Activated CD8-positive, alpha-beta memory T cell treated with anti-CD3 and anti-CD28 coated beads, Interleukin-2, amount 10 ng/mL, durations not matched to agents 7 days and 5 days (primary cell): Measurements from ENCODE around the gene PDE6D. TPM values are rescaled to one million over a fixed set of nuclear protein-coding genes. Genes with fewer than 3 reads are reported as not detected.
"Not testable (repeated sequence)": the region's sequence is repeated elsewhere in the genome, so short reads cannot be mapped to it uniquely, and the experiment has no call there.

Experiments
- ATAC-seq: fragments of 150-1000 bp; cut with Tn5 transposase; one replicate; pipeline ENCODE4 v1.10.0; 2021; ENCODE audit warnings: moderate library complexity
- CTCF ChIA-PET: fragments of 350-600 bp; sonication (Branson Sonifier 250); formaldehyde crosslinking; loops from one replicate; lab custom pipeline; 2021; ENCODE audit warnings: antibody characterized with exemption; lab: Charles Lee
- DNase-seq: peaks from one replicate; pipeline ENCODE4 v3.0.0-alpha.2; 2020
- H3K27ac Mint-ChIP-seq: one replicate; pipeline ENCODE4 v1.8.0; 2021; ENCODE audit warnings: mild to moderate bottlenecking, mixed read lengths
- H3K27me3 Mint-ChIP-seq: one replicate; pipeline ENCODE4 v1.8.0; 2021; ENCODE audit warnings: mixed read lengths
- H3K36me3 Mint-ChIP-seq: one replicate; pipeline ENCODE4 v1.8.0; 2021; ENCODE audit warnings: mild to moderate bottlenecking, mixed read lengths
- H3K4me1 Mint-ChIP-seq: one replicate; pipeline ENCODE4 v1.8.0; 2021; ENCODE audit warnings: mixed read lengths
- H3K4me3 Mint-ChIP-seq: one replicate; pipeline ENCODE4 v1.8.0; 2021; ENCODE audit warnings: mild to moderate bottlenecking, moderate library complexity, mixed read lengths
- H3K9me3 Mint-ChIP-seq: one replicate; pipeline ENCODE4 v1.8.0; 2022; ENCODE audit warnings: low read depth, mixed read lengths
- total RNA-seq, 2 experiments: library from RNA; stranded (reverse); gene quantifications; one replicate each; pipeline ENCODE4 v1.2.3, GENCODE V29; 2021

Gene PDE6D
- total RNA-seq, 2 experiments from 2014 or later = 37.5 to 41.7 TPM

DNA sequence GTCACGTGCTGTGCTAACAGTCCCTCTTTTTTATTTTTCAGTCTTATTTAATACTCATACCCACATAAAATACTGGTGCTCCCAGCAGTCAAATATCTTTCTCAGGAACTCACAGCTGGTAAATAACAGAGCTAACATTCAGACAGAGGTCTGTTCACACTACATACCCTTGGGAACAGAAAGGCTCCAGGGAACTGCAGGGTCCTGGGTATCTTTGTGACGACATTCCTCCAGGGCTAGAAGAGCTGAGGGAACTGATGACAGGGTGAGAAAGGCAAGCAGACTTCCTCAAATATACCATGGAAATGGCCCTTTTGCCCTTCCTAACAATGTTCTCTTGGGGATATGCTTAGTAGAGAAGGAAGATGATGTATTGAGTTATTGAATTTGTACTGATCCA, 19.3 kb downstream of the PDE6D start:
- Mint-ChIP-seq H3K27ac (no peak overlapping the region), H3K4me1 (peaks cover 18% of the 10 kb centered on the region), H3K9me3 (no peaks in the 10 kb centered on the region), H3K4me3 (no peak overlapping the region), H3K27me3 (no peaks in the 10 kb centered on the region), H3K36me3 (peaks cover 1% of the 10 kb centered on the region)
- CTCF ChIA-PET = interaction anchor here (0.7 to 1.5 kb wide), 2 partner anchors 39 to 48 kb away, joined by 3 to 4 read pairs; no protein-coding TSS in a partner anchor
- DNase-seq = no peak
- no peak for ATAC-seq

DNA sequence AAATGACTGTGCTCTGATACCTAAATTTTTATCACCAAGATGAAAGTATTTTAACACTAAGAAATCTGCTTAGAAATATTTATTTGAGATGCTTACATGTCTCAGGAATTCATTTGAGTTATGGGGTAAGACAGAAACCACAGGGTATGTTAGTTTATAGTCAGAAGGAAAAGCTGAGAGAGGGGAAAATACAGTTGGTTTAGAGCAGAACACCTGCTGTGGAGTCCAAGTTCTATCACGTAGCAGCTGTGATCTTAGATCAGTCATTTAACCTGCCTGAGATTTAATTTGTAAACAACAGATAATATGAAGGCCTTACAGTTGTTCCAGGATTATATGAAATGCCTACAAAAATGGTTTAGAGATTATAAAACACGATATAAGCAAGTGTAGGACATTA, 29.0 kb downstream of the PDE6D start:
- Mint-ChIP-seq H3K9me3 (no peaks in the 10 kb centered on the region), H3K27me3 (no peaks in the 10 kb centered on the region), H3K4me3 (no peak overlapping the region), H3K36me3 (peaks cover 2% of the 10 kb centered on the region), H3K27ac (no peak overlapping the region), H3K4me1 (no peaks in the 10 kb centered on the region)
- ATAC-seq (no peak), DNase-seq (no peak)
- CTCF ChIA-PET = no interaction called here

DNA sequence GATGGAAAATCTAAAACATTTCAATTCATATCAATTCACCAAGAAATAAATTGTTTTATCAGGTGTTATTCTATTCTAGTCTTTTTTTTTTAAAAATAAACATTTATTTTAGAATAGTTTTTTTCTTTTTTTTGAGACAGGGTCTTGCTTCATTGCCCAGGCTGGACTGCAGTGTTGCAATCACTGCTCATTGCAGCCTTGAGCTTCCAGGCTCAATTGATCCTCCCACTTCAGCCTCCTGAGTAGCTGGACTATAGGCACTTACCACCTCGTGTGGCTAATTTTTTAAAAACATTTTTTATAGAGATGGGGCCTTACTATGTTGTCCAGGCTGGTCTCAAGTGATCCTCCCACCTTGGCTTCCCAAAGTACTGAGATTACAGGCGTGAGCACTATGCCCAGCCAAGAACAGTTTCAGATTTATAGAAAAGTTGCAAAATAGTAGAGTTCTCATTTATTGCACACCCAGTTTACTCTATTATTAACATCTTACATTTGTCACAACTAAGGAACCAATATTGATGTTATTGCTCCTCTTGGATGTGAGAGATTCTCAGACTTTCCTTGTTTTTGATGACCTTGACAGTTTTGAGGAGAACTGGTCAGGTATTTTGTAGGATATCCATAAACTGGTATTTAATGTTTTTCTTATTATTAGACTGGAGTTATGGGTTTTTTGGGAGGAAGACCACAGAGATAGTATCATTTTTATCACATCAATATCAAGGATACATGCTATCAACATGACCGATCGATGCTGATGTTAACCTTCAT, 29.9 kb downstream of the PDE6D start:
- no peaks in the 10 kb centered on the region for H3K9me3 Mint-ChIP-seq
- H3K36me3 Mint-ChIP-seq = peaks cover 2% of the 10 kb centered on the region
- no peak for DNase-seq
- H3K4me3 Mint-ChIP-seq = no peak overlapping the region
- ATAC-seq = no peak
- no peak overlapping the region for H3K27ac Mint-ChIP-seq
- H3K27me3 Mint-ChIP-seq = no peaks in the 10 kb centered on the region
- H3K4me1 Mint-ChIP-seq = no peaks in the 10 kb centered on the region
- CTCF ChIA-PET = interaction anchor here (0.6 kb wide), 1 partner anchor 16 kb away, joined by 4 read pairs; no protein-coding TSS in a partner anchor

DNA sequence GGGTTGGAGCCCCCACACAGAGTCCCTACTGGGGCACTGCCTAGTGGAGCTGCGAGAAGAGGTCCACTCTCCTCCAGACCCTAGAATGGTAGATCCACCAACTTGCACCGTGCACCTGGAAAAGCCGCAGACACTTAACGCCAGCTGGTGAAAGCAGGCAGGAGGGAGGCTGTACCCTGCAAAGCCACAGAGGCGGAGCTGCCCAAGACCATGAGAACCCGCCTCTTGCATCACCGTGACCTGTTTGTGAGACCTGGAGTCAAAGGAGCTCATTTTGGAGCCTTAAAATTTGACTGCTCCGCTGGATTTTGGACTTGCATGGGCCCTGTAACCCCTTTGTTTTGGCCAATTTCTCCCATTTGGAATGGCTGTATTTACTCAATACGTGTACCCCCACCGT, 32.1 kb downstream of the PDE6D start:
- not testable (repeated sequence) for H3K9me3 Mint-ChIP-seq, DNase-seq, H3K4me1 Mint-ChIP-seq, H3K27ac Mint-ChIP-seq, H3K4me3 Mint-ChIP-seq, ATAC-seq, H3K27me3 Mint-ChIP-seq, H3K36me3 Mint-ChIP-seq
- CTCF ChIA-PET = interaction anchor here (0.7 kb wide), 2 partner anchors 562 to 676 kb away, joined by 4 read pairs; no protein-coding TSS in a partner anchor

DNA sequence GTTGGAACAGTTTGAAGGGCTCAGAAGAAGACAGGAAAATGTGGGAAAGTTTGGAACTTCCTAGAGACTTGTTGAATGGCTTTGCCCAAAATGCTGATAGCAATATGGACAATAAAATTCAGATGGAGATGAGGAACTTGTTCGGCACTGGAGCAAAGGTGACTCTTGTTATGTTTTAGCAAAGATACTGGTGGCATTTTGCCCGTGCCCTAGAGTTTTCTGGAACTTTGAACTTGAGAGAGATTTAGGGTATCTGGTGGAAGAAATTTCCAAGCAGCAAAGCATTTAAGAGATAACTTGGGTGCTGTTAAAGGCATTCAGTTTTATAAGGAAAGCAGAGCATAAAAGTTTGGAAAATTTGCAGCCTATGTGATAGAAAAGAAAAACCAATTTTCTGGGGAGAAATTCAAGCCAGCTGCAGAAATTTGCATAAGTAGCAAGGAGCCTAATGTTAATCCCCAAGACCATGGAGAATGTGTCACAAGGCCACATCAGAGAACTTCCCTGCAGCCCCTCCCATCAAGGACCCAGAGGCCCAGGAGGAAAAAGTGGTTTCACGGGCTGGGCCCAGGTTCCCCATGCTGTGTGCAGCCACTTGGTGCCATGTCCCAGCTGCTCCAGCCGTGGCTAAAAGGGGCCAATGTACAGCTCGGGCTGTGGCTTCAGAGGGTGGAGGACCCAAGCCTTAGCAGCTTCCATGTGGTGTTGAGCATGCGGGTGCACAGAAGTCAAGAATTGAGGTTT, 32.8 kb downstream of the PDE6D start:
- H3K9me3 Mint-ChIP-seq, ATAC-seq, H3K4me1 Mint-ChIP-seq, H3K4me3 Mint-ChIP-seq, H3K27ac Mint-ChIP-seq, H3K36me3 Mint-ChIP-seq, H3K27me3 Mint-ChIP-seq, DNase-seq, CTCF ChIA-PET: not testable (repeated sequence)

DNA sequence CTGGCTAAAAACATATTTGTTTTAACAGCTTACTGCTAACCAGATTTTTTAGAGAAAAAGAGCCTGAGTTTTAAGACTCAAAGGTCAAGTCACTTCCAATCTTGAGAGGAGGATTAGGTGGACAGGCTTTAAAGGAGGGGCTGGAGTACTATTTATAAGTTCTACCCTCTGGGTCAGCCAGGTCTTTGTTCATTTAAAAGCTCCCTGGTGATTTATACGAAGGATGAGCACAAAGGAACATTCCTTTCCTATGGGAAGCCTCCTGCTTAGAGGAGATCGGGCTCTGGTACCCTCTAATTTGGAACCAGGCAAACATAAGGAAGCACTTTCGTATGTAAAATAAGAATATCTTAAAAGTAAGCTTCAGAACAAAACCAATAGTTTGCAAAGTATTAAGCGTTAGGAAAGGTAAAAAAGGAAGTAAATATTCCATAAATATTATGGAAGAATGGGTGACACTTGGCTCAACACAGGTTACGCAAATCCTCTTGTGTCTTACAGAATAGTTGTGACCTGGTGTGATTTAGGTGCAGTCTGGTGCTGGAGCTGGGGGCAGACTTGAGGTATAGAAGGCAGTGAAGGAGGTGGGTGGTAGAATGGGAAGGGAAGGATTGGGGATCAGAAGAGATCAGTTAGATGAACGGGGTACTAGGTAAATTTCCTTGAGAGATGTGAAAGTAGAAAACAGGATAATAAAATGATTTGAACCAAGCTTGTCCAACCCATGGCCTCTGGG, 35.6 kb downstream of the PDE6D start:
- Mint-ChIP-seq H3K9me3 (no peaks in the 10 kb centered on the region), H3K4me3 (no peak overlapping the region), H3K36me3 (peaks cover 2% of the 10 kb centered on the region), H3K27ac (no peak overlapping the region), H3K4me1 (no peaks in the 10 kb centered on the region), H3K27me3 (no peaks in the 10 kb centered on the region)
- CTCF ChIA-PET = interaction anchor here (1.2 kb wide), 2 partner anchors 28 to 70 kb away, joined by 3 read pairs; no protein-coding TSS in a partner anchor
- DNase-seq = no peak
- no peak for ATAC-seq

DNA sequence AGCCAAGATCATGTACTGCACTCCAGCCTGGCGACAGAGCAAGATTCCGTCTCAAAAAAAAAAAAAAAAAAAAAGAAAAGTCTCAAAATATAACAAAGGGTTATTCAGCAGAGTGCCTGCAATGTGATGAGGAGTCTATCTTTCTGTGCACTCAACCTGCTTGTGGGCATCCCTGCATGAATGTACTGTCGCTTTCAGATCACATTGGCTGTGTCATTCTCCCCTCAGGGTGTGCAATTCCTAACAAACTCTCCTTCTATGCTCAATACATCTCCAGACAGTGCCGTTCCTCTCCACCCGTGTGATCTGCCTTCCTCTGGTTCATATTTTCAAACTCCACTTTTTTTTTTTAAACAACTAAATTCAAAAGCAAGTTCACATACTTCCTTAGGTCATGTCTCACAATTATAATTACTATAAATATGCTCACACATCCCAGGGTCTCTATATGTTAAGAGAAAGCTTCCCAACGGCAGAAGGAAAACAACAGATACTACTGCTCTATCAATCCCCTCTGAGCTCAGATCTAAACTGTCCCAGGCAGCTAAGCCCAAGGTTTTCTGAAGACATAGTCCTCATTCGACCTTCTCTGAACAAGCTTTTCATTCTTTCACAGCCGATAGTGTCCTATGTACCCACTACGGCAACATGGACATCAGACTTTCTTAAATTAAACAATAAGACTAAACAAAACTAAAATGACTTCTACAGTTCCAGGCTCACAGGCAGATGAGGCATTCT, 37.5 kb downstream of the PDE6D start:
- DNase-seq (no peak), ATAC-seq (no peak)
- H3K27me3 Mint-ChIP-seq = no peaks in the 10 kb centered on the region
- H3K27ac Mint-ChIP-seq = no peak overlapping the region
- H3K9me3 Mint-ChIP-seq = no peaks in the 10 kb centered on the region
- H3K36me3 Mint-ChIP-seq = peaks cover 2% of the 10 kb centered on the region
- CTCF ChIA-PET = interaction anchor here (0.7 kb wide), 1 partner anchor 524 kb away, joined by 3 read pairs; no protein-coding TSS in a partner anchor
- no peak overlapping the region for H3K4me3 Mint-ChIP-seq
- no peaks in the 10 kb centered on the region for H3K4me1 Mint-ChIP-seq

DNA sequence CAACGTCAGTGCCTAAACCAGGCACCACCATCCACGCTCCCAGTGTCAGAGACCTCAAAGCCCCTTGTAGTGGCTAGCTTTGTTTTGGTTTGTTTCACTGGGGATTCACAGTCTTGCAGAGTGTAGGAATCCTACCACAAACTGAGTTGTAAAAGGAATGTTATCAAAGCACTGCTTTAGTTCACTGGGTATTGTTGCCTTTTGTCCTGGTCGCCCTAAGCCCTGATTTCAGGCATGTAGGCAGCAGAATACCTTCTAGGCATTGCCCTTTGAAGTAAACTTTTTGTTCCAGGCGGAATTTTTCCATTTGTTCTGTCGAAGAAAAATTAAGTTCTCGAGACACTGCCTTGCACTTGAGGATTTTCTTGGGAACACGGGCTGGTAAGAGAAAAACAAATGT, 43.3 kb downstream of the PDE6D start:
- Mint-ChIP-seq H3K4me3 (no peak overlapping the region), H3K27me3 (no peaks in the 10 kb centered on the region), H3K9me3 (no peaks in the 10 kb centered on the region), H3K4me1 (no peaks in the 10 kb centered on the region), H3K27ac (no peak overlapping the region), H3K36me3 (peaks cover 9% of the 10 kb centered on the region)
- DNase-seq (no peak), ATAC-seq (no peak)
- CTCF ChIA-PET = interaction anchor here (1.1 kb wide), 1 partner anchor 23 kb away, joined by 6 read pairs; no protein-coding TSS in a partner anchor

DNA sequence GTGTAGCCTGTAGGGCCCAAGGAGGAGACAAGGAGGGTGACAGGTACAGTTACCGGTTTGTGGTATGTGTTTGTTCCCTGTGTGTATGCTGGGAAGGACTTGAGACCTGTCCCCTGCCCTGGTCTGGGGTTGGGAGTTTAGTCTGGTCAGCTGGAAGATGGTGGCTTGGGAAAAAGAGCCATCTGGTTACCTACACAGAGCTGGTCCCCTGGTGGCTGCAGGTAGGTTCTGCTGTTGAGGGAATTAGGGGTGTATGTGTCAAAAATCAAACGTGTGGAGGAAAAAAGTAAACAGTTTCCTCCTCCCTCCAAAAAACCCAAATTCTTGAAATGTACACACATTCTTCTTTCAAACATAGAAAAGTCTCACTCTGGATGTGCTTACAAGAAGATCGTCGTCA, 48.5 kb downstream of the PDE6D start:
- ATAC-seq (no peak), DNase-seq (no peak)
- no peaks in the 10 kb centered on the region for H3K4me1 Mint-ChIP-seq
- H3K36me3 Mint-ChIP-seq = peaks cover 3% of the 10 kb centered on the region
- no peak overlapping the region for H3K4me3 Mint-ChIP-seq
- no peaks in the 10 kb centered on the region for H3K9me3 Mint-ChIP-seq
- no peak overlapping the region for H3K27ac Mint-ChIP-seq
- CTCF ChIA-PET = no interaction called here
- H3K27me3 Mint-ChIP-seq = no peaks in the 10 kb centered on the region

DNA sequence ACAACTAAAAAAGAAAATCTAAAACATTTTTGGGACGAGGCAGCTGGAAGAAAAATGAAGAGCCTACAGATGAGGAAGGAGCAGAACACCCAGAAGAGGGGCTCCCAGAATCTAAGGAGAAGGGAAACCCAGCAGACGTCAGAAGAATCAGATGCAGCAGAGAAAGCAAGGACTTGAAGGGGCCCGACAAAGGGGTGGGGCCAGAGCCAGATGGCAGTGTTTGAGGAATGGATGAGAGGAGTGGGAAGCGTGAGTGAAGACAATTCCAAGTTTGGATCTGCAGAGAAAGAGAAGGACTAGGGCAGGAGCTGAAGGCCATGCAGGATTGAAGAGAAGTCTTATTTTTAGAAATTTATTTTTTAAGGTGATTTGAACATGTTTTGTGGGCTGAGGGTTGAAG, 53.5 kb downstream of the PDE6D start:
- Mint-ChIP-seq H3K4me1 (no peaks in the 10 kb centered on the region), H3K27me3 (no peaks in the 10 kb centered on the region), H3K36me3 (no peaks in the 10 kb centered on the region), H3K9me3 (no peaks in the 10 kb centered on the region), H3K4me3 (no peak overlapping the region), H3K27ac (no peak overlapping the region)
- no peak for DNase-seq
- no peak for ATAC-seq
- CTCF ChIA-PET = interaction anchor here (0.7 to 3.1 kb wide), 2 partner anchors 11 to 13 kb away, joined by 3 to 12 read pairs; no protein-coding TSS in a partner anchor

DNA sequence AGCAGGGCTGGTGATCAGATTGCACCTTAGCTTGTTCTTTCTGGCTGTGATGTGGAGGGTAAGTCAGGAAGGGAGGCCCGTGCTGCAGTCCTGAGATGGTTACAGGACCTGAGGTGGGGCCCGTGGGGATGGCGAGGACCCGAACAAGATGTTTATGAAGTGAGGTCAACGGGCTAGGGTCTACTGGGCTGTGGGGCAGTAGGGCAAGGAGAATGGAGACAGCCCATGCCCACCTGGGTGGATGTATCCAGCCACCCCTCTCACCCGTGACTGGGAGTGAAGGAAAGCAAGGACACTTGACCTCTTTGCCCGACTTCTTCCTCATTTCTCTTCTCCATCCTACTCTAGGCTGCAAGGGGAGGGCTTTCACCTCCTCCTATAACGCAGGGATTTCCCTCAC, 54.8 kb downstream of the PDE6D start:
- no peak overlapping the region for H3K27ac Mint-ChIP-seq
- H3K4me1 Mint-ChIP-seq = peaks cover under 1% of the 10 kb centered on the region
- CTCF ChIA-PET = interaction anchor here (0.9 to 2.6 kb wide), 5 partner anchors 9 to 49 kb away, joined by 3 to 16 read pairs (median 4); no protein-coding TSS in a partner anchor
- H3K4me3 Mint-ChIP-seq = no peak overlapping the region
- H3K9me3 Mint-ChIP-seq = no peaks in the 10 kb centered on the region
- no peaks in the 10 kb centered on the region for H3K36me3 Mint-ChIP-seq
- ATAC-seq (no peak), DNase-seq (no peak)
- H3K27me3 Mint-ChIP-seq = no peaks in the 10 kb centered on the region

DNA sequence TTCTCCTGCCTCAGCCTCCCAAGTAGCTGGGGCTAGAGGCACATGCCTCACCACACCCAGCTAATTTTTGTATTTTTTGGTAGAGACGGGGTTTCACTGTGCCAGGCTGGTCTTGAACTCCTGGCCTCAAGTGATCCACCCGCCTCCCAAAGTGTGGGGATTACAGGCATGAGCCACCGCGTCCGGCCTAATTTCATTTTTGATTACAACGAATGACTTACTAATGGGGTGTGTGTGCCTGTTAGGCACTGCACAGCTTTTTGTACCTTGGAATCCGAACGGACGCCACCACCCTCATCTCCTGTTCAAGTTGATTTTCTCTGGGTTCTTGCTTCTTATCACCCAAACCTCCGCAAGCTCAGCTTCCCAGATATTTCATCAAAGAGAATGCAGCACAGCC, 55.6 kb downstream of the PDE6D start:
- H3K4me1 Mint-ChIP-seq = peaks cover 7% of the 10 kb centered on the region
- CTCF ChIA-PET = interaction anchor here (1.2 to 2.6 kb wide), 6 partner anchors 8 to 48 kb away, joined by 3 to 16 read pairs (median 4); no protein-coding TSS in a partner anchor
- H3K4me3 Mint-ChIP-seq = no peak overlapping the region
- H3K36me3 Mint-ChIP-seq = no peaks in the 10 kb centered on the region
- DNase-seq = no peak
- H3K27me3 Mint-ChIP-seq = no peaks in the 10 kb centered on the region
- no peak overlapping the region for H3K27ac Mint-ChIP-seq
- H3K9me3 Mint-ChIP-seq = no peaks in the 10 kb centered on the region
- no peak for ATAC-seq
